VCaP (cell line): Measurements from ENCODE around the gene WDR6.

Source experiments
- H3K27ac ChIP-seq: fragments of 450-650 bp; 2 replicates; pipeline ENCODE4 v1.5.1; 2017
- CTCF ChIP-seq: fragments of 450-650 bp; conservative IDR thresholded peaks from 2 replicates; pipeline ENCODE4 v1.5.1; 2017; ENCODE audit warnings: mild to moderate bottlenecking, moderate library complexity

Gene WDR6

GRCh38 chr3:48970586-48970985, 36.6 kb upstream of the WDR6 start:
- no peak overlapping the region for H3K27ac ChIP-seq
- no peak for TF ChIP-seq CTCF

DNA sequence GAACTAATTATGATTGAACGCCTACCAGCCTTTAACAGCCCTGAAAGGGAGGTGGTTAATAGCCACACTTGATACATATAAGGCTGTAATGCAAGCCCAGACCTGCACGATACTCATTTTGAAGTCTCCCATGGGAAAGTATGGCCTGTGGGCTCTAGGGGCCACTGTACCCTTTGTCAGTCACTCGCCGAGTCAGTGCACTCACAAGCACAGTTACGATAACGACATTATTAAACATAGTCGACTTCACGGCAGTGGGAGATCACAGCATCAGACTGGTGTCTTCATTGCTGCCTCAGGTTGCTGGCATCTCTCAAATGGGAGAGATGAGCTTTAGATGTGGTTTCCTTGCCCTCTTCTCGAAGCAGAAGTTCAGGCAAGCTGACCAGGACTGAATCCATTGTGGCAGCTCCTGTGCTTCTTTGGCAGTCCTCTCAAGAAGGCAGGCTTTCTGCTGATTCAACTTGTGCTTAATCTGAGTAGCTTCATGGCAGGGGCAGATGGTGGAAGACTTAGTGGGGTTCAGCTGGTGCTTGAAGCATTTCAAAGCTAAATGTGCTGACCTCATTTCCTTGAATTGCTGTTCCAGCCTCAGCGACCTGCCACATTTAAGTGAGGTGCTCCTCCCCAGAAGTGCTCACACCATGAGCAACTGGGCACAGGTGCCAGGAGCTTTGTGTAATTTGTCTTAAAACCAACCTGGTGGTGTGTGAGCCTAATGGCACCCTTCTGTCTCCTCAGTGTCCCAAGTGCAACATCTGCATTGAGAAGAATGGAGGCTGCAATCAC, 32.9 kb upstream of the WDR6 start:
- H3K27ac ChIP-seq, result no peak overlapping the region
- TF ChIP-seq CTCF, result no peak

DNA sequence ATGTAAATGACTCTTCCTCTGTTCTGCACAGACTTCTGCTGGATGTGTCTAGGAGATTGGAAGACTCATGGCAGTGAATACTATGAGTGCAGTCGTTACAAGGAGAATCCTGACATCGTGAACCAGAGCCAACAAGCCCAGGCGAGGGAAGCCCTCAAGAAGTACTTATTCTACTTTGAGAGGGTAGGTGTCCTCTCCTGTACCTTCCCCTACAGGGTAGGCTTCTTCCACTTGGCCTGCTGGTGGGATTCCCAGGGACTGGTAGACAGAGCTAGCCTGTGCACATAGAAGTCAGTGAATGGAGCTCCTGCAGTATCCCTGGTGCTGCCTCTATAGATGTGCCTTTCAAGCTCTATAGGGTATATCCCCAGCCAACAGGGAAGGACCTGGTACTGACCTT, 27.7 kb upstream of the WDR6 start:
- TF ChIP-seq CTCF, result no peak
- no peak overlapping the region for H3K27ac ChIP-seq

DNA sequence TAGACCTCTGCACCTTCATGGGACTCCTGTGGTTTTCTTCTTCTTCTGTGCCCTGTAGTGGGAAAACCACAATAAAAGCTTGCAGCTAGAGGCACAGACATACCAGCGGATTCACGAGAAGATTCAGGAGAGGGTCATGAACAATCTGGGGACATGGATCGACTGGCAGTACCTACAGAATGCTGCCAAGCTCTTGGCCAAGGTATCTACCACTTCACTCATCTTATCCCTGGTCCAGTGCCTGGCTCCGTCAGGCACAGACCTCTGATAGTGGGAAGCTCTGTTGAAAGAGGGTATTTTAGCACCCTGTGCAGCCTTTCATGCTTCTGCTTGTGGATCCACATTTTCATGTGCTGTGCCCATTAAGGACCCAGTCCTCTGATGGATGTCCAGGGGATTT, 26.9 kb upstream of the WDR6 start:
- H3K27ac ChIP-seq, result no peak overlapping the region
- no peak for TF ChIP-seq CTCF

DNA sequence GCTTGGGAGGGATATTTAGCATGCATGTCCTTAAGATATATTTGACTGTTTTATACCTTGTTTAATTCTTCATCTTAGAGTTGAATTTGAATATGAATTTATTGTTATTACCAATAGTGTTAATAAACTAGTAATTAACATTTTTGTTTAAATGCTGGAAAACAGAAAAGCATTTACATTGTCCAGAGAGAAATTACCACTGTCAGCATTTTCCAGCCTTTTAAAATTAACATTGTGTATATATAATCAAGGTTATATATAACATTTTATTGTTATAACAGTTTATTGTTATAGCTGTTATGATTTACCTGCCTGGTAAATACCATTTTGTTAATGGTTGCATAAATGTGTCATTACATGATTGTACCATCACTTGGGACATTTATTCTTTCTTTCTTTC, 25.2 kb upstream of the WDR6 start:
- TF ChIP-seq CTCF, result no peak
- no peak overlapping the region for H3K27ac ChIP-seq

GRCh38 chr3:48982686-48983085, 24.5 kb upstream of the WDR6 start:
- TF ChIP-seq CTCF, result no peak
- H3K27ac ChIP-seq, result no peak overlapping the region

- 0 out of 2 replicates have a peak overlapping the region, but pooled peaks have one; percentile 7 for H3K27ac ChIP-seq
- TF ChIP-seq CTCF, result no peak
These were observed 24.1 kb upstream of the WDR6 start for GRCh38 chr3:48983096-48983495.
